ENCODE results near the gene SETSIP.
A peak's percentile ranks its signal among the peaks of the same experiment; 100 is the strongest.
"Not testable (repeated sequence)": the region's sequence is repeated elsewhere in the genome, so short reads cannot be mapped to it uniquely, and the experiment has no call there.

The SETSIP gene

GRCh38 chr1:92045766-92046495, 29.3 kb downstream of the SETSIP start:
- DNase-seq, result no peak

GRCh38 chr1:92043621-92044020, 31.6 kb downstream of the SETSIP start:
- DNase-seq, result no peak

- no peak for DNase-seq
Observed at GRCh38 chr1:92040971-92041370, 34.2 kb downstream of the SETSIP start.

- no peak for DNase-seq
Observed at GRCh38 chr1:92038695-92039346, 36.4 kb downstream of the SETSIP start.

GRCh38 chr1:92037400-92037799, 37.8 kb downstream of the SETSIP start:
- no peak for DNase-seq

- no peak for DNase-seq
Observed at GRCh38 chr1:92031281-92032110, 43.7 kb downstream of the SETSIP start.

GRCh38 chr1:92030656-92031107, 44.5 kb downstream of the SETSIP start:
- peak; percentile 9 for DNase-seq

GRCh38 chr1:92029241-92029922, 45.8 kb downstream of the SETSIP start:
- no peak for DNase-seq

- no peak for DNase-seq
Observed at GRCh38 chr1:92026806-92027205, 48.4 kb downstream of the SETSIP start.

GRCh38 chr1:92026042-92026441, 49.2 kb downstream of the SETSIP start:
- not testable (repeated sequence) for DNase-seq

All from suppressor macrophage treated with lipopolysaccharide for 4 hours (primary cell).